Measurements from ENCODE around the gene HACL1. TPM values are rescaled to one million over a fixed set of nuclear protein-coding genes. Genes with fewer than 3 reads are reported as not detected.

HACL1 gene
- total and polyA plus RNA-seq, 10 of the 15 experiments (the other 5 are each of a cell fraction or from before 2014, with no cell fraction given): 19.4 to 48.7 (median 30.1) TPM

DNA sequence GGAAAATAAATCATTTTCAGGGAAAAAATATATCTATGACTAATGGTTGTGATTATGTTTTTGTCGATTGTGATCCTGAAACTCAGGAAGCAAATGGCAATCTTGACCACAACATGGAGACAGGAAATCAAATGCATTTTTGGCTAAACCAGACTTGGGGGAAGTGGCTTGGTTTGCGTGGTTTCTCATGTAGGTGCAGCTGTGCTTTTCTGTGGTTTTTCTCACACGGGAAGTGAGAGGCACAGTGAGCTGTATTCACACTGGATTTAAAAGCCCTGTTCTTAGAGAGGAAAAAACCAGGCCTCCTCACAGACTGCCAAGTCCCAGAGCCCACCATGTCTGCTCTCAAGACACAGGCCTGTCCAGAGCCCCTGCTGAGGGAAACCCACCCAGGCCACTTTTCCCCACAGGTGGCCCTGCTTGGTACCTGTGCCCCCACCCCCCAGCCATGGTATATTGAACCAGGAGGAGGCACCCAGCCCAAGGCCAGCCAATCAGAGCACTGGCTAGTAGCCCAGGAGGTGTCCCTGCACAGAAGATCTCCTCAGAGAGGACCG is 46.3 kb upstream of the HACL1 start:
- ChIA-PET POLR2A (interaction anchor here (1.3 to 1.5 kb wide), 3 partner anchors 10 to 158 kb away, joined by 4 to 8 read pairs (median 4); no protein-coding TSS in a partner anchor), CTCF (interaction anchor here (1.1 to 5.2 kb wide), 7 partner anchors 9 to 166 kb away, joined by 3 to 35 read pairs (median 5); no protein-coding TSS in a partner anchor), RAD21 (ENCODE audit: unreplicated experiment) (interaction anchor here (0.8 to 3.5 kb wide), 12 partner anchors 9 to 166 kb away, joined by 3 to 22 read pairs (median 5); no protein-coding TSS in a partner anchor), SMC1A (ENCODE audit: uncharacterized antibody, unreplicated experiment) (interaction anchor here (0.9 to 6.7 kb wide), 11 partner anchors 10 to 164 kb away, joined by 3 to 61 read pairs (median 6); no protein-coding TSS in a partner anchor)
- in situ Hi-C loops (cut with MboI): no loop called here
- no peaks in the 10 kb centered on the region for H3K27me3 ChIP-seq (replicated peaks in 1 of 2; ENCODE audit: control insufficient read depth in 2 of 2, insufficient read depth in 2 of 2, low read length in 1 of 2)
- intact Hi-C loops (cut with micrococcal nuclease; ENCODE audit: unreplicated experiment): loop anchor here (1.0 to 10.0 kb wide), 2 partner anchors 158 to 867 kb away; partner anchors contain the start of gene RFTN1
- WGBS (ENCODE audit: insufficient coverage, insufficient replicate concordance, low lambda C conversion rate, missing lambda C conversion rate): 0% methylated on average over 4 of the region's 4 CpGs
- H3K4me2 ChIP-seq (ENCODE audit: control insufficient read depth, insufficient read depth): peak overlapping the region; percentile 85
- no peaks in the 10 kb centered on the region for H3K79me2 ChIP-seq (ENCODE audit: control insufficient read depth, insufficient read depth, low read length)
- DNase-seq (ENCODE audit: low read depth, low spot score): peak; percentile 94
- peaks cover 7% of the 10 kb centered on the region; the same call in 2 of the 3 replicates for H3K9me3 ChIP-seq (replicated peaks; ENCODE audit: control insufficient read depth, insufficient read depth, low read length)
- peak; percentile 96 for ATAC-seq
- peak; percentile 99 for FAIRE-seq
- peak overlapping the region; percentile 24 for H3K4me3 ChIP-seq
- peak overlapping the region; percentile 63 for H2AFZ ChIP-seq (ENCODE audit: control insufficient read depth, low read depth, low read length)
- no TSS peak for BruUV-seq (replicated peaks)
- no peaks in the 10 kb centered on the region; a peak in 1 of 4 replicates for H3K36me3 ChIP-seq (ENCODE audit: control insufficient read depth in 2 of 2, insufficient read depth in 2 of 2, low read length in 1 of 2)
- H3K27ac ChIP-seq (ENCODE audit: control insufficient read depth, insufficient read depth): peak overlapping the region; percentile 81
- H4K20me1 ChIP-seq (ENCODE audit: control insufficient read depth, insufficient read depth): no peaks in the 10 kb centered on the region
- peak overlapping the region; percentile 45; the same call in 1 of the 2 replicates for H3K9ac ChIP-seq (ENCODE audit: control insufficient read depth, insufficient read depth, low read length)
- H3K4me1 ChIP-seq (ENCODE audit: control insufficient read depth, insufficient read depth, low read length): peaks cover 38% of the 10 kb centered on the region
- TF ChIP-seq POLR2A (IDR thresholded peaks at IDR 0.05; ENCODE audit: low read depth, low read length) (peak; percentile 30; the same call in 1 of the 2 replicates), RCOR1 (conservative IDR thresholded peaks at IDR 0.05; ENCODE audit: low read depth, low read length) (no peak), BACH1 (IDR thresholded peaks at IDR 0.05; ENCODE audit: borderline replicate concordance) (peak; percentile 90), ZNF384 (IDR thresholded peaks at IDR 0.05; ENCODE audit: borderline replicate concordance, low read depth, low read length) (no peak), NBN (IDR thresholded peaks at IDR 0.05) (peak; percentile 76), ZNF24 (IDR thresholded peaks at IDR 0.05) (peak; percentile 68; the same call in 1 of the 2 replicates), RAD51 (IDR thresholded peaks at IDR 0.05) (peak; percentile 41; the same call in 1 of the 2 replicates), CEBPB (IDR thresholded peaks at IDR 0.05; ENCODE audit: borderline replicate concordance in 1 of 2, low read depth in 2 of 2, low read length in 2 of 2) (peak in 1 of 2 experiments; percentile 85; a peak in 2 of 4 replicates), GATAD2B (conservative IDR thresholded peaks at IDR 0.05; ENCODE audit: low read depth) (peak; percentile 96), MEF2A (IDR thresholded peaks at IDR 0.05; ENCODE audit: insufficient read depth, low read depth, low read length) (peak; percentile 90), RUNX3 (IDR thresholded peaks at IDR 0.05; ENCODE audit: low read length) (peak; percentile 100)
- TF ChIP-seq, protein P1, sequence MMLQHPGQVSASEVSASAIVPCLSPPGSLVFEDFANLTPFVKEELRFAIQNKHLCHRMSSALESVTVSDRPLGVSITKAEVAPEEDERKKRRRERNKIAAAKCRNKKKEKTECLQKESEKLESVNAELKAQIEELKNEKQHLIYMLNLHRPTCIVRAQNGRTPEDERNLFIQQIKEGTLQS (IDR thresholded peaks at IDR 0.05; ENCODE audit: borderline replicate concordance, extremely low read depth, low read depth, low read length): no peak
- TF ChIP-seq, protein P2, sequence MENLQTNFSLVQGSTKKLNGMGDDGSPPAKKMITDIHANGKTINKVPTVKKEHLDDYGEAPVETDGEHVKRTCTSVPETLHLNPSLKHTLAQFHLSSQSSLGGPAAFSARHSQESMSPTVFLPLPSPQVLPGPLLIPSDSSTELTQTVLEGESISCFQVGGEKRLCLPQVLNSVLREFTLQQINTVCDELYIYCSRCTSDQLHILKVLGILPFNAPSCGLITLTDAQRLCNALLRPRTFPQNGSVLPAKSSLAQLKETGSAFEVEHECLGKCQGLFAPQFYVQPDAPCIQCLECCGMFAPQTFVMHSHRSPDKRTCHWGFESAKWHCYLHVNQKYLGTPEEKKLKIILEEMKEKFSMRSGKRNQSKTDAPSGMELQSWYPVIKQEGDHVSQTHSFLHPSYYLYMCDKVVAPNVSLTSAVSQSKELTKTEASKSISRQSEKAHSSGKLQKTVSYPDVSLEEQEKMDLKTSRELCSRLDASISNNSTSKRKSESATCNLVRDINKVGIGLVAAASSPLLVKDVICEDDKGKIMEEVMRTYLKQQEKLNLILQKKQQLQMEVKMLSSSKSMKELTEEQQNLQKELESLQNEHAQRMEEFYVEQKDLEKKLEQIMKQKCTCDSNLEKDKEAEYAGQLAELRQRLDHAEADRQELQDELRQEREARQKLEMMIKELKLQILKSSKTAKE (IDR thresholded peaks at IDR 0.05; ENCODE audit: low read depth, poor library complexity, severe bottlenecking): peak; percentile 93
- TF ChIP-seq, protein P3, sequence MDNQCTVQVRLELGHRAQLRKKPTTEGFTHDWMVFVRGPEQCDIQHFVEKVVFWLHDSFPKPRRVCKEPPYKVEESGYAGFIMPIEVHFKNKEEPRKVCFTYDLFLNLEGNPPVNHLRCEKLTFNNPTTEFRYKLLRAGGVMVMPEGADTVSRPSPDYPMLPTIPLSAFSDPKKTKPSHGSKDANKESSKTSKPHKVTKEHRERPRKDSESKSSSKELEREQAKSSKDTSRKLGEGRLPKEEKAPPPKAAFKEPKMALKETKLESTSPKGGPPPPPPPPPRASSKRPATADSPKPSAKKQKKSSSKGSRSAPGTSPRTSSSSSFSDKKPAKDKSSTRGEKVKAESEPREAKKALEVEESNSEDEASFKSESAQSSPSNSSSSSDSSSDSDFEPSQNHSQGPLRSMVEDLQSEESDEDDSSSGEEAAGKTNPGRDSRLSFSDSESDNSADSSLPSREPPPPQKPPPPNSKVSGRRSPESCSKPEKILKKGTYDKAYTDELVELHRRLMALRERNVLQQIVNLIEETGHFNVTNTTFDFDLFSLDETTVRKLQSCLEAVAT (IDR thresholded peaks at IDR 0.05): peak; percentile 90
- TF ChIP-seq, protein P4, sequence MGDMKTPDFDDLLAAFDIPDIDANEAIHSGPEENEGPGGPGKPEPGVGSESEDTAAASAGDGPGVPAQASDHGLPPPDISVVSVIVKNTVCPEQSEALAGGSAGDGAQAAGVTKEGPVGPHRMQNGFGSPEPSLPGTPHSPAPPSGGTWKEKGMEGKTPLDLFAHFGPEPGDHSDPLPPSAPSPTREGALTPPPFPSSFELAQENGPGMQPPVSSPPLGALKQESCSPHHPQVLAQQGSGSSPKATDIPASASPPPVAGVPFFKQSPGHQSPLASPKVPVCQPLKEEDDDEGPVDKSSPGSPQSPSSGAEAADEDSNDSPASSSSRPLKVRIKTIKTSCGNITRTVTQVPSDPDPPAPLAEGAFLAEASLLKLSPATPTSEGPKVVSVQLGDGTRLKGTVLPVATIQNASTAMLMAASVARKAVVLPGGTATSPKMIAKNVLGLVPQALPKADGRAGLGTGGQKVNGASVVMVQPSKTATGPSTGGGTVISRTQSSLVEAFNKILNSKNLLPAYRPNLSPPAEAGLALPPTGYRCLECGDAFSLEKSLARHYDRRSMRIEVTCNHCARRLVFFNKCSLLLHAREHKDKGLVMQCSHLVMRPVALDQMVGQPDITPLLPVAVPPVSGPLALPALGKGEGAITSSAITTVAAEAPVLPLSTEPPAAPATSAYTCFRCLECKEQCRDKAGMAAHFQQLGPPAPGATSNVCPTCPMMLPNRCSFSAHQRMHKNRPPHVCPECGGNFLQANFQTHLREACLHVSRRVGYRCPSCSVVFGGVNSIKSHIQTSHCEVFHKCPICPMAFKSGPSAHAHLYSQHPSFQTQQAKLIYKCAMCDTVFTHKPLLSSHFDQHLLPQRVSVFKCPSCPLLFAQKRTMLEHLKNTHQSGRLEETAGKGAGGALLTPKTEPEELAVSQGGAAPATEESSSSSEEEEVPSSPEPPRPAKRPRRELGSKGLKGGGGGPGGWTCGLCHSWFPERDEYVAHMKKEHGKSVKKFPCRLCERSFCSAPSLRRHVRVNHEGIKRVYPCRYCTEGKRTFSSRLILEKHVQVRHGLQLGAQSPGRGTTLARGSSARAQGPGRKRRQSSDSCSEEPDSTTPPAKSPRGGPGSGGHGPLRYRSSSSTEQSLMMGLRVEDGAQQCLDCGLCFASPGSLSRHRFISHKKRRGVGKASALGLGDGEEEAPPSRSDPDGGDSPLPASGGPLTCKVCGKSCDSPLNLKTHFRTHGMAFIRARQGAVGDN (IDR thresholded peaks at IDR 0.05): peak; percentile 89

Data from GM12878 (cell line).